Neural progenitor cell (in vitro differentiated cells): ENCODE results near the gene NAA16.

Source experiments
- CTCF ChIP-seq: fragments of 200-600 bp; sonication (generic); IDR thresholded peaks from 2 replicates; pipeline ENCODE4 v1.5.1; 2017; ENCODE audit warnings: antibody characterized with exemption, mild to moderate bottlenecking
- EZH2 ChIP-seq: fragments of 200-600 bp; sonication (generic); IDR thresholded peaks from 2 replicates; pipeline ENCODE4 v1.6.1; 2017; ENCODE audit warnings: antibody characterized with exemption, mild to moderate bottlenecking, moderate library complexity
- EZH2phosphoT487 ChIP-seq: fragments of 200-600 bp; sonication (generic); IDR thresholded peaks from 2 replicates; pipeline ENCODE4 v1.6.1; 2017; ENCODE audit warnings: antibody characterized with exemption

GRCh38 chr13:41332829-41333228 lies 21.8 kb downstream of the NAA16 start:
- no peak for TF ChIP-seq CTCF
- no peak for TF ChIP-seq EZH2
- no peak for TF ChIP-seq EZH2phosphoT487
